ENCODE results near the gene GNAT1.

GNAT1 gene

DNA sequence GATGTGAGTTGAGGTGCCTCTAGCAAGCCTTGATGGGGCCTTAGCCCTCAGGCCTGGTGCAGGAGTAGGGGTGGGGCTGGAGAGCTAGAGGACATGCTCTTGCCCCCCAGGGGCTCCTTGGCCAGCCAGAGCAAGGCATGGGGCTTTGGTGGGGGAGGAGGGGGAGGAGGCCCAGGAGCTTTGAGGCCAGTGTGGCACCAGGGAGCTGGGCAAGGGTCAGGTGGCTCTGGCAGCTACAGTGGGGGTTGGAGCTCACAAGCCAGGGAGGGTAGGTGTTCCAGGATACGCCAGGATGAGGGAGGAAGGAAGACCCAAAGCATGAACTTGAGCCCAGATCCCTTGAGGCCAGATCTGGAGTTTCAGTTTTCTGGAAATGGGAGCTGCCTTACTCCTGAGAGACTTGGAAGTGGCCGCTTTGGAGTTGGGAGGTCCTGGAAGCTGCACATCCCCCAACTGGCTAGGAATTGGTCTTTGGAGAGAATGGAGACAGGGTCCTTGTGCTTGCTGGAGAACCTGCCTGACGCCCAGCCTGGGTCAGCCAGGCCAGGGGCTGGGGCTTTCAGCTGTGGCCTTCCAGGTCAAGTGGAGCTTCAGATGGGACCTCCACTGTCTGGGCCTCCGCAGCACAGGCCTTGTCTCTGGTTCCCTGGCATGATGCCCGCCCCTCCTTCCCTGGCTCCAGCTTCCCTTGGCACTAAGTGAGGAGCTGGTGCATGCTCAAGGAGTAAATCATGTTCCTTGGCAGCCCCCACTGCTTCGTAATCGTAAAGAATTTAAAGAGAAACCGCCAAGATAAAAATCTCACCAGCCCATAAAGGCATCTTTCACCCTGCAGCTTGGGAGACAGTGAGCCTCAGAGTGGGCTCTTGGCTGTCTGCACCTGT lies 27.6 kb upstream of the GNAT1 start:
- DNase-seq = no peak

DNA sequence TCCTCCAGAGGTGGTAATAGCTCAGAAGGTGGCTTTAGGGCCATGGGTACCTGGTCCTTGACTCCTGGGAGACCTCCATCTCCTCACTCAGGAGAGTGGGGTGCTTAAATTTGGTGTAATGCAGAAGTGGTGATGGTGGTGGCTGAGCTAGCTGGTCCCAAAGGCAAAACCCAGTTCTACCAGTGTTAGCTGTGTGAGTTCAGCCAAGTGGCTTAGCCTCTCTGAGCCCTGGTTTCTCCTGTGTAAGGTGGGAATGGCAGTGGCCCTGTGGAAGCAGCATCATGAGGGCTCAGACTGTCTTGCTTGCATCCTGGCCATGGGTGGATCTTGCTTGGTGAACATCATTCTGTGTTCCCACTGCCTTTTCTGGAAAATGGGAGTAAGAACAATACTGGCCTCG lies 26.9 kb upstream of the GNAT1 start:
- no peak for DNase-seq

GRCh38 chr3:50164984-50165909 lies 26.2 kb upstream of the GNAT1 start:
- DNase-seq = no peak

DNA sequence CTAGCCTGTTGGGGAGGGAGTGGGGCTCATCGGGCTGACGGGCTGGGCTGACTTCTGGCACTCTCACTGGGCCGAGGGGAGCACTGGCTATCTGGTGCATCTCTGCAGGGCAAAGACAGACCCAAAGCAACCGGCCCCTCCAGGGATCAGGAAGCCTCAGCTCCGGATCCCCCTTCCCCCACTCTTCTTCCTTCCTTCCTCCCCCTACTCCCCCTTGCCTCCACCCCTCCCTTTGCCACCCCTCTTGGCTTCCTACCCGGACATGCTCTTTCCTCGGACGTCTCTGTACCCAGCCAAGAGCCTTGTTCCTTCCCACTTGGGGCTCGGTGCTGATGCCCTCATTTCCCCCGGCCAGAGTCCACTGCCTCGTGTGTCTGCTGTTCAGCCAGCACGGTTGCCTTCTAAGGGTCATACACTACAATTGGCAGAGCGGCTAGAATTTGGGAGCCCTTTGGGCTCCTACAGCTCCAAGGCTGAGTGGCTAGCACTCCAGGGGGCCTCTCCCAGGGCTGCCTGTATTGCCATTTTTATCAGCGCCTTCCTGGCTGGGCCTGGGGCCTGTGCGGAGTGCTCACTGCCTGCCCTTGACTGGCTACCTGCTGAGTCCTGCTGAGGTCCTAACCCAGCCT lies 25.4 kb upstream of the GNAT1 start:
- no peak for DNase-seq

DNA sequence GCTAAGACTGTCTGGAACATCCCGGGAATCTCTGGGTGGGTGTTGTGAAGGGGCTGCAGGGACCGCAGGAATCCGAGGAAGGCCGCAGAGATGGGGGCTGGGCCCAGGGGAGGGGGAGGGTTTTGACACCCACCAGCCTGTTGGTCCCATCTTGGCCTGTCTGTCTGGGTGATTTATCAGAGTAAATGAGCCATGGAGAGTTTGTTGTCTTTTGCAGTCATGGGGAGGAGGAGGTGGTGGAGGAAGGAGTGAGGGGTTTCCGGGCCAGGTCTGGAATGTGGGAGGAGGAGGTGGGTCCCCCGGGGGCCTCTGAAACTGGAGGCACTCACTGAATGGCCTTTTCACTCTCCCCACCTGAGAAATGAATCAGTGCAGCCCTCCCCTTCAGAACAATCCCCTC lies 24.8 kb upstream of the GNAT1 start:
- DNase-seq = no peak

DNA sequence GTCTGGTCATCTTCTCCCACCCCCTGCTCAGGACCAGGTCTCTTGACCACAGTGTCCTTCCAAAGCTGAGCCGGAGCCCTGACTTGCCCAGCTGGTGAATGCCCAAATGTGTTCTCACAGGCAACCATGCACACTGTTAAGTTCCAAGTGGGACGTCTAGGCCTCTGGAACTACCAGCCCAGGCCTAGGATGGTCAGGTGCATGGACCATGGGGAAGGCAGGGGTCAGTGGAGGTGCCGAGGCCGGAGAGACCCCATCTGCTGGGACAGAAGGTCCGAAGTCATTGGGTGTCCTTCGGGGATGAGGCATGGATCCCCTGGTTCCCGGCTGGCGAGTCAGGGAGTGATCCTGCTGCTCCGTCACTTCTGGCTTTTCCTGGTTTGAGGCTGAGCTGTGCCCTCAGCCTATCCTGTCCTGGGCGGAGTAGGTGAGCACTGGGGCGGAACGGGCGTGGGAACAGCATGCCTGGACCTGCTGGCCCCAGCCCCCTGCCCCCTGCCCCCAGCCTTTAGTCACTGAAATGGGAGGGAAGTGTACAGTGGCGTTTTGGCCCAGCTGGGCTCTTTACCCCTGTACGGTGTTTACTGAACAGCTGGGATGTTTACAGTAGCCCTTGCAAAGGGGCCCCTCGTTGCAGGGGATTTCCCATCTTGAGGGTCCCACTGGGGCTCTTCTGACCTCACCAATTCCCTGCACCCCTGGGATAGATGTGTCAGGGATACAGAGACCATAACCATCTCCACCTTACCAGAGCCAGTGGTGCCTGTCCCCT lies 24.2 kb upstream of the GNAT1 start:
- DNase-seq = no peak

- no peak for DNase-seq
Observed at GRCh38 chr3:50167841-50168209, 23.6 kb upstream of the GNAT1 start.

DNA sequence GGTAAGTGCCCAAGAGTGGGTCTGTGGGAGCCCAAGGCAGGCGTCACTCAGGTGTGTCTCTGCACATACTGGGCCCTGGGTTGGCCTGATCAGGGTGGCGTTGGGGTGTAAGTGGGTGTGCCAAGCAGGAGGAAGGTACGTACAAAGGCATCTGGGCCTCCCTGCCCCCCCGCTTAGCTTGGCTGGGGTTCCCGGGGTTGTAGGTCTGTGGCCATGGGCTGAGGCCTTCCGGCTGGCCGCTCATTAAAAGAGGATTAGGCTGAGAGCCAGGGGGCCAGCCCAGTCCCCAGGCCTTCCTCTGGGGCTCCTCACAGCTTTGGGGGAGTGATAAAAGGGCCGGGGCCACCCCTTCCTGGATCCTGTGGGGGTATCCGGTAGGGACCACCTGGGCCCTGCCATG lies 23.0 kb upstream of the GNAT1 start:
- DNase-seq = no peak

DNA sequence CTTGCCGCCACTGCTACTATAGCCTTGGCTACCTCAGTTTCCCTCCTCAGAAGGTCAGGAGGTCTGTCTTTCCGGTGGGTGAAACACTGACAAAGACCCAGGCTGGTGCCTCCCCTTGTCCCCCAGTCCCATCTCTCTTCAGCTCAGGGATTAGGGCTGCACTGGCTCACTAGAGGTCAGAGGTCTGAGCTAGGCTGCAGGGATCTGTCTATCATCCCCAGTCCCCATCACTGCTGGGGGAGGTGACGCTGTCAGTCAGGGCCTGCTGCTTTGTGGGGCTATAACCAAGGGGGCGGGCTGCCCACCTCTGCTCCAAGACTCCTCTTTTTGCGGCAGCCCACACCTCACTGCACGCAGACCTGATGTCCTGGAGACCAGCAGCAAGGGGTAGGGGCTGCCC lies 22.6 kb upstream of the GNAT1 start:
- no peak for DNase-seq

GRCh38 chr3:50169232-50169832 lies 22.1 kb upstream of the GNAT1 start:
- DNase-seq = no peak

- DNase-seq = no peak
Observed at GRCh38 chr3:50169858-50170257, 21.6 kb upstream of the GNAT1 start.

DNA sequence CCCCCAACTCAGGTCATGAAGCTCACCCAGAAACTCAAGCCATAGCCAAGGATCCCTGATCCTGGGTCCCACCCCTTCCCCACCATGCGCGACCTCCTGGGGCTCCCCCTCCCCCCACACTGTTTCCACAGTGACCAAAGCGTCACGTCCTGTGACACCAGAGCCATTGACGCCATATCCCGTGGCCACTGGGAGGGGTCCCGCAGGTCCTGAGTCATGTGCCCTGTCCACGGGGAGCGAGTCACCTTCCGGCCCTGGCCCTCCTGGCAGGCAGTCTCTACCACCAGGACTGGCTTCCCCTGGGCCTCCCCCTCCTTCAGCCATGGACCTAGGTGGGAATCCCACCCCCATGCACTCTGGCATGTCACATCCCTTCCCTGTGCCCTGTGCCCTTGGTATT lies 20.7 kb upstream of the GNAT1 start:
- DNase-seq = no peak

GRCh38 chr3:50171540-50172301 lies 19.7 kb upstream of the GNAT1 start:
- no peak for DNase-seq

- DNase-seq = no peak
Observed at GRCh38 chr3:50172626-50173220, 18.7 kb upstream of the GNAT1 start.

DNA sequence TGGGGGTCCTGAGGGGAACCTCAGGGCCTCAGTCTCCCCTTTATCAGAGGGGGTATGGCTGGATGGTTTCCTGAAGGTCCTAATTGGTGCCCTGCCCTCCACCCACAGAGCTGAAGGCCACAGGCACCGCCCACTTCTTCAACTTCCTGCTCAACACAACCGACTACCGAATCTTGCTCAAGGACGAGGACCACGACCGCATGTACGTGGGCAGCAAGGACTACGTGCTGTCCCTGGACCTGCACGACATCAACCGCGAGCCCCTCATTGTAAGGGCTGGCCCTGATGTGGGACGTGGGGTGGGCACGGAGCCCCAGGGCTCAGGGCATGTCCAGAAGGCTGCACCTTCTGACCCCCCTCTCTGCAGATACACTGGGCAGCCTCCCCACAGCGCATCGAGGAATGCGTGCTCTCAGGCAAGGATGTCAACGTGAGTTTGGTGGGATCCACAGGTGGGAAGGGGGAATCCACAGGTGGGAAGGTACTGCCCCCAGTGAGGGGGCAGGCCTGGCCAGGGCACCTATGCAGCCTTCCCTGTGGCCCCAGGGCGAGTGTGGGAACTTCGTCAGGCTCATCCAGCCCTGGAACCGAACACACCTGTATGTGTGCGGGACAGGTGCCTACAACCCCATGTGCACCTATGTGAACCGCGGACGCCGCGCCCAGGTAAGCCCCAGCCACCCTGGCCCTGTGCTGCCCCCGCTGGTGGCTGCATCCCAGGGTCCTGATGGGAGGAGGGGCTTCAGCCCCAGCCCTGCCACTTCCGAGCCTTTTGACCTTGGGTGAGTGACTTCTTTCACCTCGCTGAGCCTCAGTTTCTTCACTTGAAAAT lies 17.5 kb upstream of the GNAT1 start:
- no peak for DNase-seq

- no peak for DNase-seq
Observed at GRCh38 chr3:50174517-50174895, 16.9 kb upstream of the GNAT1 start.

GRCh38 chr3:50174947-50175524 lies 16.4 kb upstream of the GNAT1 start:
- DNase-seq = no peak

DNA sequence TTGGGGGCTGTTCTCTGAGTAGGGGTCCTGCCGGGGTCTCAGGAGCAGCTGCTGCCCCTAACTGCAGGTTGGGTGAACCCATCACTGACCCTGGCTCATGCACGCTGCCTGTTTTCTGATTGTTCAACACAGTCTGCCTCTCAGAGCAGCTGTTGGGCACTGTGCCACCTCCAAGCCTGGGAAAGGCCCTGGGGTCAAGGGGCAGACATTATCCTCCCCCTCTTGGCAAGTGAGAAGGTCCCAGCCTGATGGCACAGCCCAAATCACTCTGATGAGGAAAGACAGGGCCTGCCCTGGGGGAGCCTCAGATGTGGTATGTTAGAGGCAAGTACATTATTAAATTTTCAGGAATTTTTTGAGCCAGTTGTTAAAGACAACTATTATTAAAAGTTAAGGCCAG lies 14.1 kb upstream of the GNAT1 start:
- DNase-seq = no peak

DNA sequence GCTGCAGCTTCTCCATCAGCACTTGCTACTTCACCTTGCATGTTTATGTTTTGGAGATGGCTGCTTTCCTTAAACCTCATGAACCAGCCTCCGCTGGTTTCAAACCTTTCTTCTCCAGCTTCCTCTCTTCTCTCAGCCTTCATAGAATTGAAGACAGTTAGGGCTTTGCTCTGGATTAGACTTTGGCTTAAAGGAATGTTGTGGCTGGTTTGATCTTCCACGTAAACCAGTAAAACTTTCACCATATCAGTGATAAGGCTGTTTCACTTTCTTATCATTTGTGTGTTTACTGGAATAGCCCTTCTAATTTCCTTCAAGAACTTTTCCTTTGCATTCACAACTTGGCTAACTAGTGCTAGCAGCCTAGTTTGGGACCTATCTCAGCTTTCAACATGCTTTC lies 11.7 kb upstream of the GNAT1 start:
- no peak for DNase-seq

- no peak for DNase-seq
Observed at GRCh38 chr3:50181985-50182384, 9.4 kb upstream of the GNAT1 start.
